HepG2 (cell line): ENCODE results near the gene AKR1A1. TPM values are rescaled to one million over a fixed set of nuclear protein-coding genes. Genes with fewer than 3 reads are reported as not detected.

Experiments used
- BORCS8-MEF2B ChIP-seq: sonication (generic); formaldehyde crosslinking; IDR thresholded peaks from 2 replicates; pipeline ENCODE4 v1.8.0; 2022; ENCODE audit warnings: mild to moderate bottlenecking, missing genetic modification reagents
- CSRNP2 ChIP-seq: sonication (generic); formaldehyde crosslinking; conservative IDR thresholded peaks from 2 replicates; pipeline ENCODE4 v1.8.0; 2022; ENCODE audit warnings: low read depth, missing genetic modification reagents
- FLYWCH1 ChIP-seq: sonication (generic); formaldehyde crosslinking; IDR thresholded peaks from 2 replicates; pipeline ENCODE4 v1.8.1; 2023; ENCODE audit warnings: mild to moderate bottlenecking, missing genetic modification reagents
- HMG20A ChIP-seq: IDR thresholded peaks from 2 replicates; pipeline ENCODE4 v1.6.1; 2016; ENCODE audit warnings: borderline replicate concordance
- JUND ChIP-seq: sonication (generic); formaldehyde crosslinking; IDR thresholded peaks from 2 replicates; pipeline ENCODE4 v1.8.0; 2022; ENCODE audit warnings: mild to moderate bottlenecking, missing genetic modification reagents
- KDM1A ChIP-seq: IDR thresholded peaks from 2 replicates; pipeline ENCODE4 v1.6.1; 2016; ENCODE audit warnings: missing compliant biosample characterization
- MATR3 ChIP-seq: sonication (generic); formaldehyde crosslinking; IDR thresholded peaks from 2 replicates; pipeline ENCODE4 v1.4.0; 2020; ENCODE audit warnings: missing genetic modification reagents
- SMAD9 ChIP-seq: sonication (generic); formaldehyde crosslinking; IDR thresholded peaks from 2 replicates; pipeline ENCODE4 v1.5.1; 2020; ENCODE audit warnings: mild to moderate bottlenecking, missing genetic modification reagents
- STAG1 ChIP-seq: sonication (generic); formaldehyde crosslinking; IDR thresholded peaks from 2 replicates; pipeline ENCODE4 v1.4.0; 2020; ENCODE audit warnings: missing genetic modification reagents
- ZNF20 ChIP-seq: sonication (generic); formaldehyde crosslinking; IDR thresholded peaks from 2 replicates; pipeline ENCODE4 v1.4.0; 2020; ENCODE audit warnings: mild to moderate bottlenecking, moderate library complexity, missing genetic modification reagents
- ZNF350 ChIP-seq: sonication (generic); formaldehyde crosslinking; IDR thresholded peaks from 2 replicates; pipeline ENCODE4 v1.4.0; 2020; ENCODE audit warnings: mild to moderate bottlenecking, low read depth, missing genetic modification reagents, borderline replicate concordance
- ZNF563 ChIP-seq: sonication (generic); formaldehyde crosslinking; IDR thresholded peaks from 2 replicates; pipeline ENCODE4 v1.8.0; 2022; ENCODE audit warnings: mild to moderate bottlenecking, moderate library complexity, missing genetic modification reagents
- ZNF746 ChIP-seq: sonication (generic); formaldehyde crosslinking; IDR thresholded peaks from 2 replicates; pipeline ENCODE4 v1.8.0; 2022; ENCODE audit warnings: mild to moderate bottlenecking, missing genetic modification reagents
- ZNF773 ChIP-seq: sonication (generic); formaldehyde crosslinking; IDR thresholded peaks from 2 replicates; pipeline ENCODE4 v1.4.0; 2020; ENCODE audit warnings: missing genetic modification reagents, borderline replicate concordance
- ZSCAN22 ChIP-seq: sonication (generic); formaldehyde crosslinking; IDR thresholded peaks from 2 replicates; pipeline ENCODE4 v1.4.0; 2020; ENCODE audit warnings: mild to moderate bottlenecking, missing genetic modification reagents
- polyA plus RNA-seq, 8 experiments: library from polyadenylated mRNA; depleted of rRNA in 3 of 8; stranded (reverse) in 7 of 8; unstranded in 1 of 8; fragments of >200 nt; fragmentation: Illumina TruSeq in 4 of 8; extraction: Trizol in 4 of 8; gene quantifications; 2 replicates each; pipeline versions ENCODE4 v1.2.1 to v1.2.3, GENCODE V29; 2011 to 2016; ENCODE audit warnings: low read depth in 4 of 8, missing spikeins in 1 of 8, mixed read lengths in 1 of 8; ENCODE audit not compliant: insufficient read depth in 1 of 8
- total RNA-seq, 5 experiments: library from RNA; depleted of rRNA; stranded (reverse); fragments of >200 nt; fragmentation: Illumina TruSeq; extraction: Trizol; gene quantifications; 2 replicates each; pipeline ENCODE4 v1.2.3, GENCODE V29; 2016; ENCODE audit warnings: low read depth in 1 of 5
- TF ChIP-seq, protein P1 (sequence below): sonication (generic); formaldehyde crosslinking; IDR thresholded peaks from 2 replicates; pipeline ENCODE4 v1.5.0; 2020; ENCODE audit warnings: mild to moderate bottlenecking, missing genetic modification reagents
- TF ChIP-seq, protein P2 (sequence below): sonication (generic); formaldehyde crosslinking; IDR thresholded peaks from 2 replicates; pipeline ENCODE4 v1.9.0; 2021; ENCODE audit warnings: missing genetic modification reagents, borderline replicate concordance
- TF ChIP-seq, protein P3 (sequence below): sonication (generic); formaldehyde crosslinking; IDR thresholded peaks from 2 replicates; pipeline ENCODE4 v1.4.0; 2020; ENCODE audit warnings: missing genetic modification reagents, mild to moderate bottlenecking, borderline replicate concordance

Gene AKR1A1
- total and polyA plus RNA-seq, 2 of the 13 experiments (the other 11 are each of a cell fraction or from before 2014, with no cell fraction given), result 181 to 217 TPM

DNA sequence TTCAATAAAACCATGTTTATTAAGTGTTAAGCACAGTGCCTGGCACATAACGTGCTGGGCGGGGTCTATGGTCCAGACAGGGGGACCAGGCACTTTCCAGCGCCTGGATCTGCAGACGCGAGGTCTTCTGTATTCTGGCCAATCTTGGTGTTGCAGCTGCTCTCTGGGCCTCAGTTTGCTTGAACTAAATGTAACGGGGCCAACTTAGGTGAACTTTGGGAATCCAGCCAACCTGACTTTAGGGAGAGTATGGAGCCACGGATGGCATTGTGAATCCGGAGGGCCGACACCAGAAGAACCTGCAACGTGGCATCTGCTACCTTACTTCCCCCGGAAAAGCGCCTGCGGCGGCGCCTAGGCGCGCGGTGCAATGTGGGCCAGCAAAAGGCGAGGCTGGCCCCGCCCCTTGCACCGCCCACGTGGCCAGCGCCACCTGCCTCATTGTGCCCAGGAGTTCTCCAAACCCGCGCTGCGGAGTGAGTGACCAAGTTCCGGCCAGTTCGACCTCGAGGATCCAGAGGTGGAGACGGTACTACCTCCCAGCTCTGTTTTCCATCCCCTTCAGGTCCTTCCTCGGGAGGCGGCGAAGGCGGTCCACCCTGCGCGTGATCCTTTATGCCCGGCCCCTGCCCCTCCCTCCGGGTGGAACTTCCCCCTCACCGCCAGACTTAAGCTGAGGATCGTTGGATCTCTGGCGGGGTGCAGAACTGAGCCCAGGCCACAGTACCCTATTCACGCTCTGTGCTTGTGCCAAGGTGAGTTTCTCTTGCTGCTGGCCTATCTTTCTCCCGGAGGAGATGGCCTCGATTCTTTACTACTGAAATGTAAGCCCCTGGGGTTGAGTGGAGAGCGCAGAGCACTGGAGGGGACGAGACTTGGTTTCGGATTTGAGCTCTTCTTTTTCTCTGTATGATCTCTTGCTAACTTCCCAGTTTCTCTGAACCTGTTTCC is at the start of gene AKR1A1 (continued):
- TF ChIP-seq ZNF746 (CRISPR knock-in tag) (0 out of 2 replicates have a peak, but pooled peaks have one; percentile 39), CSRNP2 (no peak), JUND (no peak), ZNF350 (peak; percentile 94), ZNF563 (CRISPR knock-in tag) (peak; percentile 68; the same call in 1 of the 2 replicates), BORCS8-MEF2B (CRISPR knock-in tag) (peak; percentile 98), ZNF20 (CRISPR knock-in tag) (0 out of 2 replicates have a peak, but pooled peaks have one; percentile 41), MATR3 (CRISPR knock-in tag) (no peak), HMG20A (CRISPR knock-in tag) (no peak), ZNF773 (CRISPR knock-in tag) (peak; percentile 68; the same call in 1 of the 2 replicates), SMAD9 (0 out of 2 replicates have a peak, but pooled peaks have one; percentile 61), KDM1A (CRISPR knock-in tag) (no peak), STAG1 (CRISPR knock-in tag) (no peak; the same call in 1 of the 2 replicates), ZSCAN22 (CRISPR knock-in tag) (no peak; the same call in 1 of the 2 replicates), FLYWCH1 (no peak)
- TF ChIP-seq, protein P1, sequence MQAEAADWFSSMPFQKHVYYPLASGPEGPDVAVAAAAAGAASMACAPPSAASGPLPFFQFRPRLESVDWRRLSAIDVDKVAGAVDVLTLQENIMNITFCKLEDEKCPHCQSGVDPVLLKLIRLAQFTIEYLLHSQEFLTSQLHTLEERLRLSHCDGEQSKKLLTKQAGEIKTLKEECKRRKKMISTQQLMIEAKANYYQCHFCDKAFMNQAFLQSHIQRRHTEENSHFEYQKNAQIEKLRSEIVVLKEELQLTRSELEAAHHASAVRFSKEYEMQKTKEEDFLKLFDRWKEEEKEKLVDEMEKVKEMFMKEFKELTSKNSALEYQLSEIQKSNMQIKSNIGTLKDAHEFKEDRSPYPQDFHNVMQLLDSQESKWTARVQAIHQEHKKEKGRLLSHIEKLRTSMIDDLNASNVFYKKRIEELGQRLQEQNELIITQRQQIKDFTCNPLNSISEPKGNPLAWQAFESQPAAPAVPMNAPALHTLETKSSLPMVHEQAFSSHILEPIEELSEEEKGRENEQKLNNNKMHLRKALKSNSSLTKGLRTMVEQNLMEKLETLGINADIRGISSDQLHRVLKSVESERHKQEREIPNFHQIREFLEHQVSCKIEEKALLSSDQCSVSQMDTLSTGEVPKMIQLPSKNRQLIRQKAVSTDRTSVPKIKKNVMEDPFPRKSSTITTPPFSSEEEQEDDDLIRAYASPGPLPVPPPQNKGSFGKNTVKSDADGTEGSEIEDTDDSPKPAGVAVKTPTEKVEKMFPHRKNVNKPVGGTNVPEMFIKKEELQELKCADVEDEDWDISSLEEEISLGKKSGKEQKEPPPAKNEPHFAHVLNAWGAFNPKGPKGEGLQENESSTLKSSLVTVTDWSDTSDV, result peak; percentile 89; the same call in 1 of the 2 replicates
- TF ChIP-seq, protein P2, sequence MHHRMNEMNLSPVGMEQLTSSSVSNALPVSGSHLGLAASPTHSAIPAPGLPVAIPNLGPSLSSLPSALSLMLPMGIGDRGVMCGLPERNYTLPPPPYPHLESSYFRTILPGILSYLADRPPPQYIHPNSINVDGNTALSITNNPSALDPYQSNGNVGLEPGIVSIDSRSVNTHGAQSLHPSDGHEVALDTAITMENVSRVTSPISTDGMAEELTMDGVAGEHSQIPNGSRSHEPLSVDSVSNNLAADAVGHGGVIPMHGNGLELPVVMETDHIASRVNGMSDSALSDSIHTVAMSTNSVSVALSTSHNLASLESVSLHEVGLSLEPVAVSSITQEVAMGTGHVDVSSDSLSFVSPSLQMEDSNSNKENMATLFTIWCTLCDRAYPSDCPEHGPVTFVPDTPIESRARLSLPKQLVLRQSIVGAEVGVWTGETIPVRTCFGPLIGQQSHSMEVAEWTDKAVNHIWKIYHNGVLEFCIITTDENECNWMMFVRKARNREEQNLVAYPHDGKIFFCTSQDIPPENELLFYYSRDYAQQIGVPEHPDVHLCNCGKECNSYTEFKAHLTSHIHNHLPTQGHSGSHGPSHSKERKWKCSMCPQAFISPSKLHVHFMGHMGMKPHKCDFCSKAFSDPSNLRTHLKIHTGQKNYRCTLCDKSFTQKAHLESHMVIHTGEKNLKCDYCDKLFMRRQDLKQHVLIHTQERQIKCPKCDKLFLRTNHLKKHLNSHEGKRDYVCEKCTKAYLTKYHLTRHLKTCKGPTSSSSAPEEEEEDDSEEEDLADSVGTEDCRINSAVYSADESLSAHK (CRISPR knock-in tag), result 0 out of 2 replicates have a peak, but pooled peaks have one; percentile 17
- TF ChIP-seq, protein P3, sequence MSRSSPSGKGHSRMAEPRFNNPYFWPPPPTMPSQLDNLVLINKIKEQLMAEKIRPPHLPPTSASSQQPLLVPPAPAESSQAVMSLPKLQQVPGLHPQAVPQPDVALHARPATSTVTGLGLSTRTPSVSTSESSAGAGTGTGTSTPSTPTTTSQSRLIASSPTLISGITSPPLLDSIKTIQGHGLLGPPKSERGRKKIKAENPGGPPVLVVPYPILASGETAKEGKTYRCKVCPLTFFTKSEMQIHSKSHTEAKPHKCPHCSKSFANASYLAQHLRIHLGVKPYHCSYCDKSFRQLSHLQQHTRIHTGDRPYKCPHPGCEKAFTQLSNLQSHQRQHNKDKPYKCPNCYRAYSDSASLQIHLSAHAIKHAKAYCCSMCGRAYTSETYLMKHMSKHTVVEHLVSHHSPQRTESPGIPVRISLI (CRISPR knock-in tag), result peak; percentile 71; the same call in 1 of the 2 replicates
